Measurements from ENCODE around the gene EIF3K.
"Not testable (repeated sequence)": the region's sequence is repeated elsewhere in the genome, so short reads cannot be mapped to it uniquely, and the experiment has no call there.

EIF3K gene, protein sequence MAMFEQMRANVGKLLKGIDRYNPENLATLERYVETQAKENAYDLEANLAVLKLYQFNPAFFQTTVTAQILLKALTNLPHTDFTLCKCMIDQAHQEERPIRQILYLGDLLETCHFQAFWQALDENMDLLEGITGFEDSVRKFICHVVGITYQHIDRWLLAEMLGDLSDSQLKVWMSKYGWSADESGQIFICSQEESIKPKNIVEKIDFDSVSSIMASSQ

DNA sequence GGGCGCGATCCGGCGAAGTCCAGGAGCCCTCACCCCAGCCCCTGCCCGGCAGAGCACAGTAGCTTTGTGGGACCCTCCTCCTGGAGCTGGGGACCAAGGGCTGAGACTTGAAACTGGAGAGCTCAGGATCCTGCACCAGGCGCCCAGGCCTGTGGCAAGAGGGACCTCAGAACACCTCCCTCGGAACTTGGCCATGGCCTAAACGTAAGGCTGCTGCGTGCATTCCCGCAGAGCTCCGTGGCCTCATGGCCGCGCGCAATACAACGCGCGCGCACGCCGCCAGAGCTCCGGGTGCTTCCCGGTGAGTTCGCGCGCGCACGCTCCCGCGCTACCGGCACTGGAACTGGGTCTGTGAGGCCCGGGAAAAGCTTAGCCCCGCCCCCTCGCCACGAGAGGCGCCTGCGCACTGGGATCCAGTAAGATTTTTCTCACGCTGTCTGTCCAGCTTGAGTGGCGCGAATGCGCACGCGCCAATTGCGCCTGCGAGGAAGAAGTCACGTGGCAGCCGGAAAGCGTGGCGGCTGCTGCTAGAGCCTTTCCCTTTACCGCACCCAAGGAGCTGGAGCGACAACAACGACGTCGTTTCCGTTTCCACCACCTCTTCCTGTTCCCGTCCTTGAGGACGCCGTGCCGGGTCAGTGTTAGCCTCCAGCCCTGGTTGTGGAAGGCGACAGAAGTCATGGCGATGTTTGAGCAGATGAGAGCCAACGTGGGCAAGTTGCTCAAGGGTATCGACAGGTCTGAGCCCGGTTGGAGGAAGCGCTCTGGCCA is at the start of gene EIF3K:
Gene EIF3K (plus strand): TSS at position 599 of the 771 bp plus-strand sequence. CDS start 81 bp downstream, at position 680.
- peaks cover 11 to 30% of the 10 kb centered on the region in 2 donors for H3K36me3 ChIP-seq (ENCODE audit: control insufficient read depth in 1 of 2, insufficient read depth in 2 of 2, low read length in 2 of 2)
- H3K4me1 ChIP-seq (ENCODE audit: control insufficient read depth in 1 of 2, insufficient read depth in 2 of 2, low read length in 2 of 2): peaks cover 16 to 19% of the 10 kb centered on the region in 2 donors
- H3K9me3 ChIP-seq (ENCODE audit: control insufficient read depth in 1 of 2, low read length in 2 of 2): no peaks in the 10 kb centered on the region
- peak within 1 kb of the TSS; percentile 95 to 96 for H3K9ac ChIP-seq (ENCODE audit: low read depth in 1 of 2, low read length in 2 of 2)
- H3K4me3 ChIP-seq (ENCODE audit: low read depth in 1 of 2, low read length in 2 of 2): peak within 1 kb of the TSS; percentile 93 to 100
- peak within 1 kb of the TSS; percentile 74 for H3K27ac ChIP-seq (ENCODE audit: low read depth, low read length)
- no peaks in the 10 kb centered on the region for H3K27me3 ChIP-seq (ENCODE audit: control insufficient read depth in 1 of 2, insufficient read depth in 2 of 2, low read length in 2 of 2)

DNA sequence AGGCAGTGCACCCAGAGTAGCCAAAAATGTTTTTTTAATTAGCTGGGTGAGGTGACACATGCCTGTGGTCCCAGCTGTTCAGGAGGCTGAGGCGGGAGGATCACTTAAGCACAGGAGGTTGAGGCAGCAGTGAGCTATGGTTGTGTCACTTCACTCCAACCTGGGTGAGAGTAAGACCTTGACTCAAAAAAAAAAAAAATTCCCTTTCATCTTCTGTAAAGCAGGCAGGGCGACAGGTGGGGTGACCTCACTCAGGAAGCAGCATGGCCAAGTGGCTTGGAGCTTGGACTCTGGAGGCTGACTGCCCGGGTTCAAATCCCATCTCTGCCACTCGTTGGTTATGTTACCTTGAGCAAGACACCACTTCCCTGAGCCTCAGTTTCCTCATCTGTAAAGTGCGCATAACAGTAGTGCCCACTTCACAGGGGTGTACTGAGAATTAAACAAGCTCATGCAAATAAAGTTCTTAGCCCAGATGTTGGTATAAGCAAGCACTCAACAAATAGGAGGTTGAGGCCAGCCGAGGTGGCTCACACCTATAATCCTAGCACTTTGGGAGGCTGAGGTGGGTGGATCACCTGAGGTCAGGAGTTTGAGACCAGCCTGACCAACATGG is 49.5 kb upstream of the EIF3K start:
- H3K9me3 ChIP-seq (ENCODE audit: control insufficient read depth in 1 of 2, low read length in 2 of 2): no peaks in the 10 kb centered on the region
- peaks cover 0 to 5% of the 10 kb centered on the region in 2 donors for H3K27me3 ChIP-seq (ENCODE audit: control insufficient read depth in 1 of 2, insufficient read depth in 2 of 2, low read length in 2 of 2)
- H3K4me3 ChIP-seq (ENCODE audit: low read depth in 1 of 2, low read length in 2 of 2): no peak overlapping the region
- no peaks in the 10 kb centered on the region for H3K36me3 ChIP-seq (ENCODE audit: control insufficient read depth in 1 of 2, insufficient read depth in 2 of 2, low read length in 2 of 2)
- no peaks in the 10 kb centered on the region for H3K4me1 ChIP-seq (ENCODE audit: control insufficient read depth in 1 of 2, insufficient read depth in 2 of 2, low read length in 2 of 2)
- H3K9ac ChIP-seq (ENCODE audit: low read depth in 1 of 2, low read length in 2 of 2): no peak overlapping the region
- H3K27ac ChIP-seq (ENCODE audit: low read depth, low read length): no peak overlapping the region

DNA sequence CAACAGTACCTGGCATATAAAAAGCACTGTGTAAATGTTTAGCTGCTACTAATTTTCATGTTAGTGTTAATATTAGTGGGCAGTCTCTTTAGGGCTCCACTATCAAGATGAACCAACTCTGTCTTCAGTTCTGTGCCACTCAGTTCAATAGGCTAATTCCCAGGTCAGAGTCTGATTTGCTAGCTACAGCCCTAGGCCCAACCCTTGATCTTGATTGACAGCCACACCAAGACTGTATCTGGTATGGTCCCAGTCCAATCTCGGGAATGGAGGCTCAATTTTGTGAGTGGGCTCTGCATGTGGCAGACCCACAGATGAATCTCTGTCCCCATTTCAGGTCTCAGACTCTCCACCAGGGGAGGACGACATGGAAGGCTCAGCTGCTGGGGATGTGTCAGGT is 47.3 kb upstream of the EIF3K start:
- Histone ChIP-seq H3K4me3 (ENCODE audit: low read depth in 1 of 2, low read length in 2 of 2) (no peak overlapping the region), H3K36me3 (ENCODE audit: control insufficient read depth in 1 of 2, insufficient read depth in 2 of 2, low read length in 2 of 2) (no peaks in the 10 kb centered on the region), H3K27ac (ENCODE audit: low read depth, low read length) (no peak overlapping the region), H3K4me1 (ENCODE audit: control insufficient read depth in 1 of 2, insufficient read depth in 2 of 2, low read length in 2 of 2) (no peaks in the 10 kb centered on the region), H3K27me3 (ENCODE audit: control insufficient read depth in 1 of 2, insufficient read depth in 2 of 2, low read length in 2 of 2) (no peaks in the 10 kb centered on the region), H3K9ac (ENCODE audit: low read depth in 1 of 2, low read length in 2 of 2) (no peak overlapping the region), H3K9me3 (ENCODE audit: control insufficient read depth in 1 of 2, low read length in 2 of 2) (no peaks in the 10 kb centered on the region)

DNA sequence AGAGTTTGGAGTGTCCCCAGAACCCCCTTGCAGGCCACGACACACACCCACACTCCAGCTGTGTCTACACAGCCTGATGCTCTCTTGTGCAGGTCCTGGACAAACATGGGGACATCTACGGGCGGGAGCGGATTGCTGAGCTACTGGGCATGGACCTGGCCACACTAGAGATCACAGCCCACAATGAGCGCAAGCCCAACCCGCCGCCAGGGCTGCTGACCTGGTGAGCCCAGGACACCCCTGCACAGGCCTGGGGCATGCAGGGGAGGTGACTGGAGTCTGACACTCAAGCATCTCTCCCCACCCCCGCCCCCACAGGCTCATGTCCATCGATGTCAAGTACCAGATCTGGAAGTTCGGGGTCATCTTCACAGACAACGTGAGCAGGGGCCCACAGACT is 41.2 kb upstream of the EIF3K start:
- H3K9ac ChIP-seq (ENCODE audit: low read depth in 1 of 2, low read length in 2 of 2): no peak overlapping the region
- no peaks in the 10 kb centered on the region for H3K36me3 ChIP-seq (ENCODE audit: control insufficient read depth in 1 of 2, insufficient read depth in 2 of 2, low read length in 2 of 2)
- no peak overlapping the region for H3K4me3 ChIP-seq (ENCODE audit: low read depth in 1 of 2, low read length in 2 of 2)
- no peaks in the 10 kb centered on the region for H3K9me3 ChIP-seq (ENCODE audit: control insufficient read depth in 1 of 2, low read length in 2 of 2)
- H3K4me1 ChIP-seq (ENCODE audit: control insufficient read depth in 1 of 2, insufficient read depth in 2 of 2, low read length in 2 of 2): no peaks in the 10 kb centered on the region
- H3K27ac ChIP-seq (ENCODE audit: low read depth, low read length): no peak overlapping the region
- H3K27me3 ChIP-seq (ENCODE audit: control insufficient read depth in 1 of 2, insufficient read depth in 2 of 2, low read length in 2 of 2): no peaks in the 10 kb centered on the region

DNA sequence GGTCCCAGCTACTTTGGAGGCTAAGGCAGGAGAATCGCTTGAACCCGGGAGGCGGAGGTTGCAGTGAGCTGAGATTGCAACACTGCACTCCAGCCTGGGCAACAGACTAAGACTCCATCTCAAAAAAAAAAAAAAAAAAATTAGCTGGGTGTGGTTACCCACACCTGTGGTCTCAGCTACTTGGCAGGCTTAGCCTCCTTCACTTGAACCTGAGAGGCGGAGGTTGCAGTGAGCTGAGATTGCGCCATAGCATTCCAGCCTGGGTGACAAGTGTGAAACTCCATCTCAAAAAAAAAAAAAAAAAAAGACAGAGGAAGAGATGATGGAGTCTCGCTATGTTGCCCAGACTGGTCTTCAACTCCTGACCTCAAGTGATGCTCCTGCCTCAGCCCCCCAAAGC is 39.7 kb upstream of the EIF3K start:
- H3K36me3 ChIP-seq (ENCODE audit: control insufficient read depth in 1 of 2, insufficient read depth in 2 of 2, low read length in 2 of 2); H3K4me3 ChIP-seq (ENCODE audit: low read depth in 1 of 2, low read length in 2 of 2); H3K9ac ChIP-seq (ENCODE audit: low read depth in 1 of 2, low read length in 2 of 2); H3K27ac ChIP-seq (ENCODE audit: low read depth, low read length); H3K27me3 ChIP-seq (ENCODE audit: control insufficient read depth in 1 of 2, insufficient read depth in 2 of 2, low read length in 2 of 2); H3K9me3 ChIP-seq (ENCODE audit: control insufficient read depth in 1 of 2, low read length in 2 of 2); H3K4me1 ChIP-seq (ENCODE audit: control insufficient read depth in 1 of 2, insufficient read depth in 2 of 2, low read length in 2 of 2): not testable (repeated sequence)

DNA sequence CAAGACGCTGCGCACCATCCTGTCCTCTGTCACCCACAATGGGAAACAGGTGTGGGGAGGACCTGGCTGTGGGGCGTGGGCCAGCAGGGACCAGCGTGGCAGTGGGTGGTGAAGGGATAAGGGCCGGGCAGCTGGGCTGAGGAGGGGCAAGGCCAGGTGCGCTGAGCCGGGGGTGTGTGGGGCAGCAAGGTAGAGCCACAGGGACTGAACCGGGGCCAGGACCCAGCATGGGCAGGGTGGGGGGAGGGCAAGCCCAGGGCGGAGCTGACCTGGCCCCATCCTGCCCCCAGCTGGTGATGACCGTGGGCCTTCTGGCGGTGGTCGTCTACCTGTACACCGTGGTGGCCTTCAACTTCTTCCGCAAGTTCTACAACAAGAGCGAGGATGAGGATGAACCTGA is 38.9 kb upstream of the EIF3K start:
- no peak overlapping the region for H3K27ac ChIP-seq (ENCODE audit: low read depth, low read length)
- no peaks in the 10 kb centered on the region for H3K27me3 ChIP-seq (ENCODE audit: control insufficient read depth in 1 of 2, insufficient read depth in 2 of 2, low read length in 2 of 2)
- no peaks in the 10 kb centered on the region for H3K36me3 ChIP-seq (ENCODE audit: control insufficient read depth in 1 of 2, insufficient read depth in 2 of 2, low read length in 2 of 2)
- no peak overlapping the region for H3K9ac ChIP-seq (ENCODE audit: low read depth in 1 of 2, low read length in 2 of 2)
- no peaks in the 10 kb centered on the region for H3K4me1 ChIP-seq (ENCODE audit: control insufficient read depth in 1 of 2, insufficient read depth in 2 of 2, low read length in 2 of 2)
- no peaks in the 10 kb centered on the region for H3K9me3 ChIP-seq (ENCODE audit: control insufficient read depth in 1 of 2, low read length in 2 of 2)
- no peak overlapping the region for H3K4me3 ChIP-seq (ENCODE audit: low read depth in 1 of 2, low read length in 2 of 2)

DNA sequence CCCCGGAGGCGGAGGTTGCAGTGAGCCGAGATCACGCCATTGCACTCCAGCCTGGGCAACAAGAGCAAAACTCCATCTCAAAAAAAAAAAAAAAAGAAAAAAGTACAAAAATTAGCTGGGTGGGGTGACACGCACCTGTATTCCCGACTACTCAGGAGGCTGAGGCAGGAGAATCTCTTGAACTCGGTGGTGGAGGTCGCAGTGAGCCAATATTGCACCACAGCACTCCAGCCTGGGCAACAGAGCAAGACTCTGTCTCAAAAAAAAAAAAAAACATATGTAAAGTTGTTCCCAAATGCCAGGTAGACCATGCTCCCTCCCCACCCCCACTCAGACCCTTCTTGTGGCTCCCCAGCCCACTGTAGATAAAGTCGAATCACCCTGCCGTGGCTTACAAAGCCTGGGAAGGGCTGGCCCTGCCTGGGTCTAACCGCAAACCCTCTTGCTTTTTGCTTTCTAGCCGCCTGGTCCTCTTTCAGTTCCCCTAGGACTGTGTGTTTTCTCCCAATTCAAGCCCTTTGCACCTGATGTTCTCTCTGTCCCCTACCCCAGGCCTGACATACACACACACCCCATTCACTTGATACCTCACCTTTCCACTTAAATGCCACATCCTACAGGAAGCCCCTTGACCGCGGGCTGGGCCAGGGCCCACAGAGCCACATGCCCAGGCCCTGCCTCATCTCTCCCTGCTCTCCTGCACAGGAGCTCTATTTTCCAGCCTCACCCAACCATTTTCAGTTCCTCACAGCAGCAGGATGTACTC is 35.6 kb upstream of the EIF3K start:
- Histone ChIP-seq H3K27me3 (ENCODE audit: control insufficient read depth in 1 of 2, insufficient read depth in 2 of 2, low read length in 2 of 2) (no peaks in the 10 kb centered on the region), H3K27ac (ENCODE audit: low read depth, low read length) (no peak overlapping the region), H3K9ac (ENCODE audit: low read depth in 1 of 2, low read length in 2 of 2) (no peak overlapping the region), H3K36me3 (ENCODE audit: control insufficient read depth in 1 of 2, insufficient read depth in 2 of 2, low read length in 2 of 2) (no peaks in the 10 kb centered on the region), H3K4me1 (ENCODE audit: control insufficient read depth in 1 of 2, insufficient read depth in 2 of 2, low read length in 2 of 2) (no peaks in the 10 kb centered on the region), H3K9me3 (ENCODE audit: control insufficient read depth in 1 of 2, low read length in 2 of 2) (no peaks in the 10 kb centered on the region), H3K4me3 (ENCODE audit: low read depth in 1 of 2, low read length in 2 of 2) (no peak overlapping the region)

DNA sequence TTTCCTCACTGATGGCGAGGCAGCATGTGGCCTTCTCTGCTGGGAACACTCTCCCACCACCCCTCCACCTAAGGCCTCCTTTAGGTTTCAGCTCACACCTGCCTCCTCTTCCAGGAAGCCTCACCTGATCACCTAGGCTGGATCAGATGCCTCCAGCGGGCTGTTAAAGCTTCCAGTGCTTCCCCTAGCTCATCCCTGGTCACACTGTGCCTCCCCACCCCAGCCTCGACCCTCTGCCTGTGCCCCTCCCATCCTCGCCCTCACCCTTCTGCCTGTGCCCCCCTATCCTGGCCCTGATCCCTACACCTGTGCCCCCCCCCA is 35.0 kb upstream of the EIF3K start:
- no peak overlapping the region for H3K9ac ChIP-seq (ENCODE audit: low read depth in 1 of 2, low read length in 2 of 2)
- H3K4me3 ChIP-seq (ENCODE audit: low read depth in 1 of 2, low read length in 2 of 2): no peak overlapping the region
- H3K27me3 ChIP-seq (ENCODE audit: control insufficient read depth in 1 of 2, insufficient read depth in 2 of 2, low read length in 2 of 2): no peaks in the 10 kb centered on the region
- no peak overlapping the region for H3K27ac ChIP-seq (ENCODE audit: low read depth, low read length)
- H3K9me3 ChIP-seq (ENCODE audit: control insufficient read depth in 1 of 2, low read length in 2 of 2): no peaks in the 10 kb centered on the region
- H3K36me3 ChIP-seq (ENCODE audit: control insufficient read depth in 1 of 2, insufficient read depth in 2 of 2, low read length in 2 of 2): no peaks in the 10 kb centered on the region
- no peaks in the 10 kb centered on the region for H3K4me1 ChIP-seq (ENCODE audit: control insufficient read depth in 1 of 2, insufficient read depth in 2 of 2, low read length in 2 of 2)

DNA sequence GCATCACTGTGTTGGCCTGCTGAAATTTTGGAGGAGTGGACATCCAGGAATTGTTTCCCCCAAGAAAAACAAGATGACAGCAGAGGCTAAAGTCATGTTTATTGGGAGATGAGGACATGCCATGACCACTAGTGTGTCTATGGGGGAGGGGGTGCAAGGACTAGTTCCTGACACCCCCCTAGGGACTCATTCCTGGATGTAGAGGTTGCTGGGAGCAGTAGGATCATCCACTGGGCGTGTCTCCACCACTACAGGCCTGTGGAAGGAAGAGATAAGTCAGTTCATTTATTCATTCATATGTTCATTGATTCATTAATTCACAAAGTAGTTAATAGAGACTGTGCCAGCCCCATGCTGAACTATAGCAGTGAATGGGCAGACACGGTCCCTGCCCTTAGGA is 31.4 kb upstream of the EIF3K start:
- Histone ChIP-seq H3K27ac (ENCODE audit: low read depth, low read length) (no peak overlapping the region), H3K4me3 (ENCODE audit: low read depth in 1 of 2, low read length in 2 of 2) (no peak overlapping the region), H3K9ac (ENCODE audit: low read depth in 1 of 2, low read length in 2 of 2) (no peak overlapping the region), H3K27me3 (ENCODE audit: control insufficient read depth in 1 of 2, insufficient read depth in 2 of 2, low read length in 2 of 2) (no peaks in the 10 kb centered on the region), H3K4me1 (ENCODE audit: control insufficient read depth in 1 of 2, insufficient read depth in 2 of 2, low read length in 2 of 2) (no peaks in the 10 kb centered on the region), H3K36me3 (ENCODE audit: control insufficient read depth in 1 of 2, insufficient read depth in 2 of 2, low read length in 2 of 2) (no peaks in the 10 kb centered on the region), H3K9me3 (ENCODE audit: control insufficient read depth in 1 of 2, low read length in 2 of 2) (no peaks in the 10 kb centered on the region)

DNA sequence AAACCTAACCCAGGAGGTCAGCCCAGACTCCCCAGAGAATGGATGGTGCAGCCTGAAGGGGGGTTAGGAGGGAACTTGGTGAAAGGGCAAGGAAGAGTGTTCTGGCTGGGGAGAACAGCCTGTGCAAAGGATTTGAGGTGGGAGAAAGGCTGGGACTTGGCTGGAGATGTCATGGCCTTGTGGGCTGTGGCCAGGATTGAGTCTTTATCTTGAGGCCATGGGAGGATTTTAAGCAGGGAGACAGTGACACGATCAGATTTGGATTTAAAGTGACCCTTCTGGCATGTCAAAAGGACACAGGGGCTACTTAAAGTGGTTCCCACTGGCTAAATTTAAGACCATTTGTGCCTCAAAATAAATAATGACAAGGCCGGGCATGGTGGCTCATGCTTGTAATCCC is 30.9 kb upstream of the EIF3K start:
- no peaks in the 10 kb centered on the region for H3K4me1 ChIP-seq (ENCODE audit: control insufficient read depth in 1 of 2, insufficient read depth in 2 of 2, low read length in 2 of 2)

More for the DNA sequence above, 30.9 kb upstream of the EIF3K start:
- H3K36me3 ChIP-seq (ENCODE audit: control insufficient read depth in 1 of 2, insufficient read depth in 2 of 2, low read length in 2 of 2): no peaks in the 10 kb centered on the region
- no peaks in the 10 kb centered on the region for H3K27me3 ChIP-seq (ENCODE audit: control insufficient read depth in 1 of 2, insufficient read depth in 2 of 2, low read length in 2 of 2)
- H3K4me3 ChIP-seq (ENCODE audit: low read depth in 1 of 2, low read length in 2 of 2): no peak overlapping the region
- H3K27ac ChIP-seq (ENCODE audit: low read depth, low read length): no peak overlapping the region
- H3K9me3 ChIP-seq (ENCODE audit: control insufficient read depth in 1 of 2, low read length in 2 of 2): no peaks in the 10 kb centered on the region
- H3K9ac ChIP-seq (ENCODE audit: low read depth in 1 of 2, low read length in 2 of 2): no peak overlapping the region
